ENCODE measurements around the gene FBXO31.
"Not testable (repeated sequence)": the region's sequence is repeated elsewhere in the genome, so short reads cannot be mapped to it uniquely, and the experiment has no call there.

Gene FBXO31

DNA sequence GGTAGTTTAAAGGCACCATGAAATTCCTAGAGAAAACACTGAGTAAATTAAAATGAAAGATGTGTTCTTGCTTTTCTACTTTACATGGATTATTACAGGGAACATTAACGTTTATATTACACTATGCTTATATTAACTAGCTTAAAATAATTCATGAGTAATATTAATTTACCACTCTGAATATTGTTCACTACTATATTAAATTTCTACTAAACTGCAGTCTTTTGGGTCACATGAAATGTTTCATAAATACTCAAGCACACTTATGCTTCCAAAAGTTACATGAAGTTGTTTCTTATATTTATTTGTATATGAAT lies 5.2 kb upstream of the FBXO31 start:
- H3K27me3 ChIP-seq = no peaks in the 10 kb centered on the region
- H3K36me3 ChIP-seq = no peaks in the 10 kb centered on the region
- TF ChIP-seq, protein P1, sequence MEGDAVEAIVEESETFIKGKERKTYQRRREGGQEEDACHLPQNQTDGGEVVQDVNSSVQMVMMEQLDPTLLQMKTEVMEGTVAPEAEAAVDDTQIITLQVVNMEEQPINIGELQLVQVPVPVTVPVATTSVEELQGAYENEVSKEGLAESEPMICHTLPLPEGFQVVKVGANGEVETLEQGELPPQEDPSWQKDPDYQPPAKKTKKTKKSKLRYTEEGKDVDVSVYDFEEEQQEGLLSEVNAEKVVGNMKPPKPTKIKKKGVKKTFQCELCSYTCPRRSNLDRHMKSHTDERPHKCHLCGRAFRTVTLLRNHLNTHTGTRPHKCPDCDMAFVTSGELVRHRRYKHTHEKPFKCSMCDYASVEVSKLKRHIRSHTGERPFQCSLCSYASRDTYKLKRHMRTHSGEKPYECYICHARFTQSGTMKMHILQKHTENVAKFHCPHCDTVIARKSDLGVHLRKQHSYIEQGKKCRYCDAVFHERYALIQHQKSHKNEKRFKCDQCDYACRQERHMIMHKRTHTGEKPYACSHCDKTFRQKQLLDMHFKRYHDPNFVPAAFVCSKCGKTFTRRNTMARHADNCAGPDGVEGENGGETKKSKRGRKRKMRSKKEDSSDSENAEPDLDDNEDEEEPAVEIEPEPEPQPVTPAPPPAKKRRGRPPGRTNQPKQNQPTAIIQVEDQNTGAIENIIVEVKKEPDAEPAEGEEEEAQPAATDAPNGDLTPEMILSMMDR (IDR thresholded peaks at IDR 0.05) = no peak
- H3K9me3 ChIP-seq = no peaks in the 10 kb centered on the region
- H3K4me1 ChIP-seq (ENCODE audit: control insufficient read depth in 1 of 2, insufficient read depth in 1 of 2, low read depth in 1 of 2, low read length in 1 of 2) = peaks cover 52 to 57% of the 10 kb centered on the region in 2 experiments
- peak overlapping the region; percentile 94 for H3K27ac ChIP-seq
- H3K4me3 ChIP-seq (ENCODE audit: low read depth in 1 of 2, low read length in 1 of 2) = peak overlapping the region; percentile 40 to 41

DNA sequence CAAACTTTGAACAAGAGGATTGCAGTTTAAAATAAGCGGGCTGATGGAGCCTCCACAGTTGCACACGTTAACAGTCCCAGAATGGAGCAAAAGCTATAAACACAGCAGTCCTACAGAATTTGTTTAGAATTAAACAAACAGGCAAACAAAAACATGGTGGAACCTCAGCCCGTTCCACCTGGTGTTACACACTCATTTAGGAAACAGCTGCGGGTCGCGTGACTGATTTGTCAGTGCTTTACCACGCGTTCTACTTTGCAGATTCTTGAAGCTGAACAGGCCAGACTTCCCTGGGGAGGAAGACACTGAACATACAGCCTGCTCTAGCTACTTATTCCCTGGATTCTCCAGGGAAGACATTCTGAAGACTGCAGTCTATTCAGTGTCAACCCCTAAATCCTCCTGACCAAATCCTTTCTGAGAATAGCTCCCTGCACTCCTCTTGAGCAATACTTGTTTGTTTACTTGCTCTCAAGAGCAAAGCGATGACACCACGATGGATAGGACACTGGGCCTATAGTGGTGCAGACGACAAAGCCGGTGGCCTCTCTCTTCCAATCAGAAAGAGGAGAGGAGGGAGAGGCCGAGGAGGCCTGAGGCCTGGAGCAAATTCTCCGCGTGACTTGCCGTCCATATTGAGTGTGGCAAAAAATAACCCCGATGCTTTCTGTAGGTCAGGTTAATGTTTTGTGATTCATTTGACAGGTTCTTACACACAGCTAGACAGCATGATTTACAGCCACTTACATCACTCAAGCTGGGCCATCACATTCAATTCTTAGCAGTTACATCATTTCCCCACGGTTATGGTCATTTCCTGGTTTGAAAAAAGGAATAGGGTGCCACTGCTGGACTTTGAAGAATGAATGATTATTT lies 4.6 kb upstream of the FBXO31 start:
- Histone ChIP-seq H3K27me3 (peaks cover 1% of the 10 kb centered on the region), H3K36me3 (no peaks in the 10 kb centered on the region), H3K9me3 (no peaks in the 10 kb centered on the region), H3K4me1 (ENCODE audit: control insufficient read depth in 1 of 2, insufficient read depth in 1 of 2, low read depth in 1 of 2, low read length in 1 of 2) (peaks cover 46 to 55% of the 10 kb centered on the region in 2 experiments), H3K4me3 (ENCODE audit: low read depth in 1 of 2, low read length in 1 of 2) (peak overlapping the region; percentile 40 to 41), H3K27ac (peak overlapping the region; percentile 94)
- TF ChIP-seq, protein P1 (IDR thresholded peaks at IDR 0.05) = peak; percentile 28

DNA sequence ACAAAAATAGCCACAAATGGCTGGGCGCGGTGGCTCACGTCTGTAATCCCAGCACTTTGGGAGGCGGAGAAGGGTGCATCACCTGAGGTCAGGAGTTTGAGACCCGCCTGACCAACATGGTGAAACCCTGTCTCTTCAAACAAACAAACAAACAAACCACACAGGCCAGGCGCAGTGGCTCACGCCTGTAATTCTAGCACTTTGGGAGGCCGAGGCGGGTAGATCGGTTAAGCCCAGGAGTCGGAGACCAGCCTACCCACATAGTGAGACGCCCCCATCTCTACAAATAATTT lies 1.2 kb upstream of the FBXO31 start:
- peaks cover 24% of the 10 kb centered on the region for H3K27me3 ChIP-seq
- peak overlapping the region; percentile 80 for H3K27ac ChIP-seq
- peak overlapping the region; percentile 89 to 97 for H3K4me3 ChIP-seq (ENCODE audit: low read depth in 1 of 2, low read length in 1 of 2)
- H3K36me3 ChIP-seq, H3K9me3 ChIP-seq: not testable (repeated sequence)
- H3K4me1 ChIP-seq (ENCODE audit: control insufficient read depth in 1 of 2, insufficient read depth in 1 of 2, low read depth in 1 of 2, low read length in 1 of 2) = peaks cover 42 to 52% of the 10 kb centered on the region in 2 experiments

DNA sequence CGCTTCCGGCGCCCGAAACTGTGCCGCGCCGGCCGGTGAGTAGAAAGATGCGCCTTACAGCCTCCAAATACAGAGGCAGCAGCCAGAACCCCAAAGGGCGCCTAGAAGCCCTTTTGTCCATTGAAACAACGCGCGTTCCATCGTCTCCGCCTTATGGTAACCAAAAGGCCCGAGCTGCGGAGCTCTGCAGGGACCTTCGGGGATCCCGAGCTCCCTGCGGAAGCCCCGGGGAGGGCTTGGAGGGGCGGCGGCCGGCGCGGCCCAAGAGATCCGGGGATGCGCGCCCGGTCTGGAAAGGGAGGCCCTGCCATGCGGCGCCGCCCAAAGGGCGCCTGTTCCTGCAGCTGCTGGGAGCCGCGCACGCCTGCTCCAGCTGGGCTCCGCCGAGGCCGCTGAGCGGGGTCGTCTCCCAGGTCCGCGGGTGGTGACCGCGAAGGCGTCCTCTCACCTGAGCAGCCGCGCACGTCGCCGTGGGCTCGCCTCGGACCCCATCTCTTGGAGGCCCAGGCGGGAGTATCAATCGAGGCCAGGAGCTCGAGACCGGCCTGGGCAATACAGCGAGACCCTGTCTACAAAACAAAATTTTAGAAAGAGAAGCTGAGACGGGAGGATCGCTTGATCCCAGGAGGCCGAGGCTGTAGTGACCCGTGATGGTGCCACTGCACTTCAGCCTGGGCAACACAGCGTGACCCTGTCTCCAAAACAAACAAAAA lies 742 bp upstream of the FBXO31 start:
- TF ChIP-seq, protein P1 (IDR thresholded peaks at IDR 0.05) = no peak
- Histone ChIP-seq H3K27ac (peak overlapping the region; percentile 80), H3K27me3 (peaks cover 24% of the 10 kb centered on the region), H3K36me3 (no peaks in the 10 kb centered on the region), H3K4me3 (ENCODE audit: low read depth in 1 of 2, low read length in 1 of 2) (peak overlapping the region; percentile 89 to 97), H3K4me1 (ENCODE audit: control insufficient read depth in 1 of 2, insufficient read depth in 1 of 2, low read depth in 1 of 2, low read length in 1 of 2) (peaks cover 40 to 49% of the 10 kb centered on the region in 2 experiments), H3K9me3 (no peaks in the 10 kb centered on the region)

DNA sequence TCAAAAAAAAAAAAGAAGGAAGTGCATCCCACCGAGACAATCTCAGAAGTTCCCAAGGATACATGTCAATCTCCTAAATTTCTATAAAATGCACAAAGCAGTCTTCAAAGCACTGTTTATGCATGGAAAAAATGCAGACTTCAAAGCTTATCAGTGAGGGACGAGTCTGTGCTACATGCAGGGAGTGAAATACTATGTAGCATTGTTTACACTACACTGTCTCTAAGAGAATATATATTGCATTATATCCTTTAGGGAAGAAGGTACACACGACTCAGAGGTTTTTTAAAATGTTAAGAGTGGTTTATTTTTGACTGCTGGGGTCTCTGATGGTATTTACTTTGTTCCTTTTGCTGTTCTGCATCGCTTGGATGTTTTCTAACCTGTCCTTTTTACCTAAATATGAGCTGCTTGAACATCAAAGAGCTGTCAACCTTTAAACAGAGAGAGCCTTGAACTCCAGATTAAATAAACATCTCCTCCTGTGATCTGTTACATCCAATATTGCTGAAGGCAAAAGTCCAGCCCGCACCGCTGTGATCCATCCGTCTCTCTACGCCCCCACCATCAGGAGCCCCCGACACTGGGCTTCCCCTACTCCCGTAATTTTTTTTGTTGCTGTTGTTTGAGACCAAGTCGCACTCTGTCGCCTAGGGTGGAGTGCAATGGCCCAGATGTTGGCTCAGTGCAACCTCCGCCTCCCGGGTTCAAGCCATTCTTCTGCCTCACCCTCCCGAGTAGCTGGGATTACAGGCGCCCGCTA lies 1.4 kb downstream of the FBXO31 start:
- peaks cover 19 to 28% of the 10 kb centered on the region in 2 experiments for H3K4me1 ChIP-seq (ENCODE audit: control insufficient read depth in 1 of 2, insufficient read depth in 1 of 2, low read depth in 1 of 2, low read length in 1 of 2)
- TF ChIP-seq, protein P1 (IDR thresholded peaks at IDR 0.05) = no peak
- no peaks in the 10 kb centered on the region for H3K36me3 ChIP-seq
- no peak overlapping the region for H3K4me3 ChIP-seq (ENCODE audit: low read depth in 1 of 2, low read length in 1 of 2)
- no peak overlapping the region for H3K27ac ChIP-seq
- no peaks in the 10 kb centered on the region for H3K9me3 ChIP-seq
- peaks cover 24% of the 10 kb centered on the region for H3K27me3 ChIP-seq
